Suprapubic skin (tissue), 4 donors: ENCODE measurements around the gene PRKCE. TPM values are rescaled to one million over a fixed set of nuclear protein-coding genes. Genes with fewer than 3 reads are reported as not detected.

Source experiments
- DNase-seq, 2 donors: peaks; one replicate each; pipeline ENCODE4 v3.0.0-alpha.2; 2019; ENCODE audit warnings: low spot score in 2 of 2
- H3K27ac ChIP-seq: fragments of 200-600 bp; sonication (generic); one replicate; pipeline ENCODE4 v1.5.1; 2019
- H3K27me3 ChIP-seq: fragments of 200-600 bp; sonication (generic); one replicate; pipeline ENCODE4 v1.5.1; 2019
- H3K36me3 ChIP-seq: fragments of 200-600 bp; sonication (generic); one replicate; pipeline ENCODE4 v1.5.1; 2019
- H3K4me1 ChIP-seq: fragments of 200-600 bp; sonication (generic); one replicate; pipeline ENCODE4 v1.5.1; 2019
- H3K4me3 ChIP-seq: fragments of 200-600 bp; sonication (generic); one replicate; pipeline ENCODE4 v1.5.1; 2019; ENCODE audit warnings: mild to moderate bottlenecking
- H3K9me3 ChIP-seq: fragments of 200-600 bp; sonication (generic); one replicate; pipeline ENCODE4 v1.5.1; 2019
- EP300 ChIP-seq: sonication (generic); formaldehyde crosslinking; IDR thresholded peaks from one replicate; pipeline ENCODE4 v1.6.1; 2017; ENCODE audit warnings: antibody characterized with exemption
- POLR2A ChIP-seq, 2 donors: fragments of 450-650 bp; IDR thresholded peaks; one replicate each; pipeline ENCODE4 v1.6.1; 2017; ENCODE audit warnings: antibody characterized with exemption in 2 of 2, mild to moderate bottlenecking in 2 of 2, moderate library complexity in 2 of 2
- POLR2AphosphoS5 ChIP-seq, 3 donors: sonication (generic); formaldehyde crosslinking; IDR thresholded peaks; one replicate each; pipeline ENCODE4 v1.6.1; 2017; ENCODE audit warnings: antibody characterized with exemption in 3 of 3
- WGBS: methylation state at CpG from one replicate; pipeline ENCODE4 v1.1.5; 2018; 5-methylcytosine and 5-hydroxymethylcytosine counted together
- total RNA-seq, 4 donors: library from RNA; depleted of rRNA; stranded (reverse); fragments of >200 nt; gene quantifications; one replicate each; pipeline ENCODE4 v1.1.0, GENCODE V29; 2016
- TF ChIP-seq, protein P1 (sequence below), 2 donors: fragments of 200-600 bp in 1 of 2; fragments of 450-650 bp in 1 of 2; sonication (generic) in 1 of 2; IDR thresholded peaks; one replicate each; pipeline ENCODE4 v1.5.1; 2016 to 2019; ENCODE audit warnings: antibody characterized with exemption in 2 of 2, mild to moderate bottlenecking in 1 of 2, moderate library complexity in 1 of 2

Gene PRKCE
- total RNA-seq, 4 donors from 2014 or later = 7.9 to 18.3 (median 12.5) TPM

DNA sequence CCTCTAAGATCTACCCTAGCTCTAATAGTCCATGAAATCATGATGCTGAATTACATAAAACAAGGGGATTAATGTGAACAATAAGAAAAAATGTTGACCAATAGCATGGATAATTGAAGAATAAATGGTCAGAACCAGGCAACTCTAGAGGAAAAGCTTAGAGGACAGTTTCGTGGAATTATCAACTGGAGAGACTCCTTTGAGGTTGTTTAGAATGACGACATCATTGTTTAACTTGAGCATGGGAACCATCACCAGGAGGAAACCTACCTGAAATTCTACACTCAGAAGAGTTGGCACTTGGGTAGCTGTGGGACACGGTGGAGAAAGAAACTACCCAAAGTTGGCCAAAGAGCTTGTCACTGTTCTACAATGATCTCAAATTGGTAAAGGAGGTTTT is 466.5 kb downstream of the PRKCE start:
- peaks cover 34% of the 10 kb centered on the region for H3K4me1 ChIP-seq
- 92% methylated on average over 3 of the region's 3 CpGs for WGBS

GRCh38 chr2:46118656-46119371 is 467.3 kb downstream of the PRKCE start:
- Histone ChIP-seq H3K4me1 (peaks cover 34% of the 10 kb centered on the region), H3K4me3 (no peak overlapping the region), H3K27ac (peak overlapping the region; percentile 32), H3K36me3 (no peaks in the 10 kb centered on the region), H3K9me3 (no peaks in the 10 kb centered on the region), H3K27me3 (no peaks in the 10 kb centered on the region)
- 78% methylated on average over 7 of the region's 7 CpGs for WGBS
- no peak for DNase-seq
- no peak for TF ChIP-seq EP300

More for the DNA sequence above, 466.5 kb downstream of the PRKCE start:
- Histone ChIP-seq H3K27ac (no peak overlapping the region), H3K36me3 (no peaks in the 10 kb centered on the region), H3K4me3 (no peak overlapping the region), H3K9me3 (no peaks in the 10 kb centered on the region), H3K27me3 (no peaks in the 10 kb centered on the region)
- TF ChIP-seq, protein P1, sequence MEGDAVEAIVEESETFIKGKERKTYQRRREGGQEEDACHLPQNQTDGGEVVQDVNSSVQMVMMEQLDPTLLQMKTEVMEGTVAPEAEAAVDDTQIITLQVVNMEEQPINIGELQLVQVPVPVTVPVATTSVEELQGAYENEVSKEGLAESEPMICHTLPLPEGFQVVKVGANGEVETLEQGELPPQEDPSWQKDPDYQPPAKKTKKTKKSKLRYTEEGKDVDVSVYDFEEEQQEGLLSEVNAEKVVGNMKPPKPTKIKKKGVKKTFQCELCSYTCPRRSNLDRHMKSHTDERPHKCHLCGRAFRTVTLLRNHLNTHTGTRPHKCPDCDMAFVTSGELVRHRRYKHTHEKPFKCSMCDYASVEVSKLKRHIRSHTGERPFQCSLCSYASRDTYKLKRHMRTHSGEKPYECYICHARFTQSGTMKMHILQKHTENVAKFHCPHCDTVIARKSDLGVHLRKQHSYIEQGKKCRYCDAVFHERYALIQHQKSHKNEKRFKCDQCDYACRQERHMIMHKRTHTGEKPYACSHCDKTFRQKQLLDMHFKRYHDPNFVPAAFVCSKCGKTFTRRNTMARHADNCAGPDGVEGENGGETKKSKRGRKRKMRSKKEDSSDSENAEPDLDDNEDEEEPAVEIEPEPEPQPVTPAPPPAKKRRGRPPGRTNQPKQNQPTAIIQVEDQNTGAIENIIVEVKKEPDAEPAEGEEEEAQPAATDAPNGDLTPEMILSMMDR (IDR thresholded peaks at IDR 0.05) = no peak
- TF ChIP-seq EP300 = no peak
- TF ChIP-seq POLR2AphosphoS5 (IDR thresholded peaks at IDR 0.05) = no peak
- no peak for TF ChIP-seq POLR2A (IDR thresholded peaks at IDR 0.05)
- DNase-seq = no peak

DNA sequence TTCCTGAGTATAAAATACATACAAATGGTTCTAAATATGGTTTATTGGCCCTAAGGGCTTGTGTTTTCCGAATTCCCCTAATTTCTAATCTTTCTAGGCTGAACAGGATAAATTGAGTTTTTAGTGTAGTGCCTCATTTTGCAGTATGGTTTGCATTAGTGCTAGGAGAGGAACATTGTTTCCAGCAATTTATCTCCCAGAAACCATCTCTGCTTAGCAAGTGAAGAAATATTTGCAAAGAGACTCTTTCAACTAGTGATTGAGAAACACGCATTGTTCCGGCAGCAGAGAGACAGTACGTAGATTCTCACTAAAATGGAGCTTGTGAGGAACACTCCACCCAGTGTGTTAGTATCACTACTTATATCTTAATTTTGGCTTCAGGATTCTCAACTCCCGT is 468.0 kb downstream of the PRKCE start:
- H3K27me3 ChIP-seq = no peaks in the 10 kb centered on the region
- peaks cover 34% of the 10 kb centered on the region for H3K4me1 ChIP-seq
- H3K4me3 ChIP-seq = no peak overlapping the region
- H3K27ac ChIP-seq = peak overlapping the region; percentile 32
- DNase-seq = no peak
- TF ChIP-seq, protein P1 (IDR thresholded peaks at IDR 0.05) = no peak
- TF ChIP-seq POLR2A (IDR thresholded peaks at IDR 0.05) (no peak), POLR2AphosphoS5 (IDR thresholded peaks at IDR 0.05) (no peak), EP300 (no peak)
- 53% methylated on average over 5 of the region's 5 CpGs for WGBS
- no peaks in the 10 kb centered on the region for H3K9me3 ChIP-seq
- H3K36me3 ChIP-seq = no peaks in the 10 kb centered on the region

- no peak overlapping the region for H3K27ac ChIP-seq
- H3K9me3 ChIP-seq = no peaks in the 10 kb centered on the region
These were observed 469.5 kb downstream of the PRKCE start for GRCh38 chr2:46120792-46121555.

DNA sequence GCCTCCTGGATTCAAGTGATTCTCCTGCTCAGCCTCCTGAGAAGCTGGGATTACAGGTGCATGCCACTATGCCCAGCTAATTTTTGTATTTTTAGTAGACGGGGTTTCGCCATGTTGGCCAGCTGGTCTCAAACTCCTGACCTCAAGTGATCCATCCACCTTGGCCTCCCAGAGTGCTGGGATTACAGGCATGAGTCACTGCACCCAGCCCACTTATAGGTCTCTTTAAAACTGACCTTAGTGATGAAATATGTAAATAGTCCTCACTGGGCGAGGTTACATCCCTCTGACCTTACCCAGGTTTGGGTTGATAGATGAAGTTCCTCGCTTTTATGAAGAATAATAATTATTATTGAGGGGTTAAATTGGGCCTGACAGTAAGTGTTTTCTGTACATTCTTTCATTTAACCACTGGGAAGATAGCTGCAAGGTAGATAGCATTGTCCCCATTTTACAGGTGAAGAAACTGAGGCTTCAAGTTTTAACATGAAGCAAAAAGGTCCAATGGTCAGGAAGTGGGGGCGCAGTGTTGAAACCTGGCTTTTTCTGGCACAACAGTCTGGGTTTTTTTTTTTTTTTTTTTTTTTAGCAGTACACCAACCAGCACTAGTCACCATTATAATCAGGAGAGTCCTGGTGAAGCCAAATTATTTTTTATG is 471.0 kb downstream of the PRKCE start:
- no peak for DNase-seq
- no peaks in the 10 kb centered on the region for H3K9me3 ChIP-seq
- H3K27ac ChIP-seq = no peak overlapping the region
- no peak overlapping the region for H3K4me3 ChIP-seq
- TF ChIP-seq, protein P1 (IDR thresholded peaks at IDR 0.05) = no peak
- TF ChIP-seq POLR2AphosphoS5 (IDR thresholded peaks at IDR 0.05) (no peak), POLR2A (IDR thresholded peaks at IDR 0.05) (no peak)
- H3K36me3 ChIP-seq = no peaks in the 10 kb centered on the region
- WGBS = 88% methylated on average over 5 of the region's 5 CpGs
- no peaks in the 10 kb centered on the region for H3K27me3 ChIP-seq
- H3K4me1 ChIP-seq = peaks cover 26% of the 10 kb centered on the region

More at GRCh38 chr2:46120792-46121555, 469.5 kb downstream of the PRKCE start:
- no peak for DNase-seq
- Histone ChIP-seq H3K4me3 (no peak overlapping the region), H3K36me3 (no peaks in the 10 kb centered on the region), H3K4me1 (peaks cover 34% of the 10 kb centered on the region), H3K27me3 (no peaks in the 10 kb centered on the region)
- WGBS = 57% methylated on average over 5 of the region's 5 CpGs
- TF ChIP-seq POLR2AphosphoS5 (IDR thresholded peaks at IDR 0.05) (no peak), EP300 (no peak), POLR2A (IDR thresholded peaks at IDR 0.05) (no peak)
- TF ChIP-seq, protein P1 (IDR thresholded peaks at IDR 0.05) = no peak
